ENCODE data around the gene TF.
"Not testable (repeated sequence)": the region's sequence is repeated elsewhere in the genome, so short reads cannot be mapped to it uniquely, and the experiment has no call there.

TF gene

DNA sequence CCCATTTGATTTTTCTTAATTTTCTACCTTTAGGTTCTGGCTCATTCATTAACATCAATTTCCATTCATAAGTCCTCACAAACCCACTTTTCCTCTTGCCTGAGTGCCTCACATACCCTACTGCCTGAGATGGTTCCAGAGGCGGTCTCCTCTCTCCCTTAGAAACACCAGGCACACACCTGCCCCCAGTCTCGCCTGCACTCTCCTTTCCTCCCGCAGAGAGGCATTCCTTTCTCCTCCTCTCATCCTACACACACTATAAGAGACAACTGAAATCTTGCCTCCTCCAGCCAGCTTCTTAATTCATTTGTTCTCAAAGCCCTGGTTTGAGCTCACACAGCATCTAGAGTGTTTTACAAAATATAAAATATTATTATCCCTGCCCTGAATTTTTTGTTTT lies 27.5 kb downstream of the TF start:
- no peaks in the 10 kb centered on the region for H3K4me1 ChIP-seq (ENCODE audit: control insufficient read depth in 1 of 2, insufficient read depth in 2 of 2, low read length in 2 of 2)
- H3K4me3 ChIP-seq (ENCODE audit: low read depth in 1 of 2, low read length in 2 of 2): no peak overlapping the region
- H3K36me3 ChIP-seq (ENCODE audit: control insufficient read depth in 1 of 2, insufficient read depth in 2 of 2, low read length in 2 of 2): no peaks in the 10 kb centered on the region

DNA sequence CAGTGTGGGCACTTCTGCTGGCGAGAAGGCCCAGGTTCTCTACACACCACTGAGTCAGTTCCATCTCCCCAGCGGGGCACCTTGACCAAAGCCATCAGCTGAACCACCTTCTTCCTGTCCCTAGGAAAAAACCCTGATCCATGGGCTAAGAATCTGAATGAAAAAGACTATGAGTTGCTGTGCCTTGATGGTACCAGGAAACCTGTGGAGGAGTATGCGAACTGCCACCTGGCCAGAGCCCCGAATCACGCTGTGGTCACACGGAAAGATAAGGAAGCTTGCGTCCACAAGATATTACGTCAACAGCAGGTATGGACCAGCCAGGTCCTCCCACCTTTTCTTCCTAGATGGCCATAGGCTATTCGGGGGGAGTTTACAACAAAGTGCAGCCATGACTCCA lies 29.1 kb downstream of the TF start:
- Histone ChIP-seq H3K4me1 (ENCODE audit: control insufficient read depth in 1 of 2, insufficient read depth in 2 of 2, low read length in 2 of 2) (no peaks in the 10 kb centered on the region), H3K9me3 (ENCODE audit: control insufficient read depth in 1 of 2, low read length in 2 of 2) (no peaks in the 10 kb centered on the region), H3K27ac (ENCODE audit: low read length) (no peak overlapping the region), H3K36me3 (ENCODE audit: control insufficient read depth in 1 of 2, insufficient read depth in 2 of 2, low read length in 2 of 2) (no peaks in the 10 kb centered on the region), H3K27me3 (ENCODE audit: low read depth, low read length) (no peaks in the 10 kb centered on the region), H3K4me3 (ENCODE audit: low read depth in 1 of 2, low read length in 2 of 2) (no peak overlapping the region)

More for the DNA sequence above, 27.5 kb downstream of the TF start:
- Histone ChIP-seq H3K9me3 (ENCODE audit: control insufficient read depth in 1 of 2, low read length in 2 of 2) (no peaks in the 10 kb centered on the region), H3K27me3 (ENCODE audit: low read depth, low read length) (no peaks in the 10 kb centered on the region), H3K27ac (ENCODE audit: low read length) (no peak overlapping the region)

DNA sequence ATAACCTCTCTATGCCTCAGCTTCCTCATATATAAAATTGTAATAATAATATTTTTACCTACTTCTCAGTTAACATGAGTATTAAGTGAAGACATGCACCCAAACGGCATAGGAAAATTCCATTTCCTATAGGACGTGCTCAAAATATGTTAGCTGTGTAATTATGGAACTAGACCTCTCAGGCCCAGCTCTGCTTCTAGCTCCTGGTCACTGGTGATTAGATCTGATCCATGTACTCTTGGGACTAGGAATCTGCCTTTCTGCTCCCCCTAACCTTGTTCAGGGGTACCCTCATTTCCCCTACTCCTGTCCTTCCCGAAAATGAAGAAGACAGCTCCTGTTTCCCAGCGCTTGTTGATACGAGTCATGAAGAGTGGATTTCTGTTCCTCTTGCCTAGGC lies 29.6 kb downstream of the TF start:
- Histone ChIP-seq H3K27me3 (ENCODE audit: low read depth, low read length) (no peaks in the 10 kb centered on the region), H3K4me1 (ENCODE audit: control insufficient read depth in 1 of 2, insufficient read depth in 2 of 2, low read length in 2 of 2) (no peaks in the 10 kb centered on the region), H3K36me3 (ENCODE audit: control insufficient read depth in 1 of 2, insufficient read depth in 2 of 2, low read length in 2 of 2) (no peaks in the 10 kb centered on the region), H3K9me3 (ENCODE audit: control insufficient read depth in 1 of 2, low read length in 2 of 2) (no peaks in the 10 kb centered on the region), H3K4me3 (ENCODE audit: low read depth in 1 of 2, low read length in 2 of 2) (no peak overlapping the region), H3K27ac (ENCODE audit: low read length) (no peak overlapping the region)

- H3K36me3 ChIP-seq (ENCODE audit: control insufficient read depth in 1 of 2, insufficient read depth in 2 of 2, low read length in 2 of 2): no peaks in the 10 kb centered on the region
- H3K27me3 ChIP-seq (ENCODE audit: low read depth, low read length): no peaks in the 10 kb centered on the region
- no peak overlapping the region for H3K4me3 ChIP-seq (ENCODE audit: low read depth in 1 of 2, low read length in 2 of 2)
- H3K27ac ChIP-seq (ENCODE audit: low read length): no peak overlapping the region
- H3K9me3 ChIP-seq (ENCODE audit: control insufficient read depth in 1 of 2, low read length in 2 of 2): no peaks in the 10 kb centered on the region
- no peaks in the 10 kb centered on the region for H3K4me1 ChIP-seq (ENCODE audit: control insufficient read depth in 1 of 2, insufficient read depth in 2 of 2, low read length in 2 of 2)
Observed at GRCh38 chr3:133776794-133777438, 30.7 kb downstream of the TF start.

DNA sequence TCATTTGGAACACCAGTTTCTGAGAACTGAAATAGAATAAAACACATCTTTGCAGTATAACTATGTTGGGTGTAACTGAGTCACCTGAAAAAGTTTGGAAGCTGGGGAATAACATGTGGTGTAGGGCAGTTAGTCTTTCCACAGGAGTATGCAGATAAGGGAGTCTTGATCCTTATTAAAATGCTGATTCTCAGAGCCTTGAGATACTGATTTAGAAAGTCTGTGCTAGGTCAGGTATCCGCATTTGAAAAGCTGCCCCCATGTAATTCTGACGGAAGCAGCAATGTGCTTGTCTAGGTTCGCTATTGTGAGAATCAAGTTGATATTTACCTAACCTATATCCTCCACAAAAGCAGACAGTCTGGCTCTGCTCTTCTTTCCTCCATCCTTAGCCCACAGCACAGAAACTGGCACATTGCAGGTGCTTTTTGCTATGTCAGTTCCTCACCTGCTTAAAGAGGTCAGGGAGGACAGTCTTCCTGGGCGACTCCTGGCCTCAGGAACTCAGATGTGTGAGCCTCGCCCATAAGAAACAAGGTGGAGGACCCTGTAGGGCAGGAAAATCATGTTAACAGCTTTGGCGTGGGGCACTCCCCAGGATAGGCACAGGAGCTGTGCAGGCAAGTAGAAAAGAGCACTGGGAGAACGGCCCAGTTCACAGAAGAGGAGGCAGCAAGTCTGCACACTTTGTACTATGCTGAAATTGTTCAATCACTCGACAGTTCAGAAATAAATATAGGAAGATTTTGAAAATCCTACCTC lies 31.8 kb downstream of the TF start:
- Histone ChIP-seq H3K4me3 (ENCODE audit: low read depth in 1 of 2, low read length in 2 of 2) (no peak overlapping the region), H3K4me1 (ENCODE audit: control insufficient read depth in 1 of 2, insufficient read depth in 2 of 2, low read length in 2 of 2) (no peaks in the 10 kb centered on the region), H3K9me3 (ENCODE audit: control insufficient read depth in 1 of 2, low read length in 2 of 2) (no peaks in the 10 kb centered on the region), H3K36me3 (ENCODE audit: control insufficient read depth in 1 of 2, insufficient read depth in 2 of 2, low read length in 2 of 2) (no peaks in the 10 kb centered on the region), H3K27me3 (ENCODE audit: low read depth, low read length) (no peaks in the 10 kb centered on the region), H3K27ac (ENCODE audit: low read length) (no peak overlapping the region)

DNA sequence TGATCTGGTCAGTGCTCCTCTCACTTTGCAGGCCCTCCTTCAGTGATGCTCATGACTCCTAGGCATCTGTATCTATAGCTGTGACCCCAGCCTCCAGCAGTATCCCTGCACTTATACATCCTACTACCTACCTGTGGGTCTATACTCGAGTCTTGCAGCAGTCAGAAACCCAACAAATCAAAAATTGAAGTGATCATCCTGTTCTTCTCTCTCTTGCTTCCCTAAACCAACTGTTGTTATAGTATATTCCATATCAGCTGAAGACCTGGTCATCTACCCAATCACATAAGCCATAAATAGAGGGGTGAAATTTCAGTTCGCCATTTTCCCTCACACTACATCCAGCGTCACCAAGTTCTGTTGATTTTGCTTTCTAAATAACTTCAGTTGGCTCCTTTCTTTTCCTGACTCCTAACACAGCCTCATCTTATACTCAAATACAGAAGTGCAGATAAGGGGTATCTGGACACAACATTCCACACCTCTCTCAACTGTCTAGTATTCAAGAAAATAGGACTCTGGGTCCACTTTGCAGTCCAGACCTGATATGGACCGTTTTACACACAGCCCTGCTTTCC lies 33.5 kb downstream of the TF start:
- H3K27ac ChIP-seq (ENCODE audit: low read length): no peak overlapping the region
- no peaks in the 10 kb centered on the region for H3K4me1 ChIP-seq (ENCODE audit: control insufficient read depth in 1 of 2, insufficient read depth in 2 of 2, low read length in 2 of 2)
- H3K9me3 ChIP-seq (ENCODE audit: control insufficient read depth in 1 of 2, low read length in 2 of 2): no peaks in the 10 kb centered on the region
- H3K4me3 ChIP-seq (ENCODE audit: low read depth in 1 of 2, low read length in 2 of 2): no peak overlapping the region
- H3K36me3 ChIP-seq (ENCODE audit: control insufficient read depth in 1 of 2, insufficient read depth in 2 of 2, low read length in 2 of 2): no peaks in the 10 kb centered on the region
- no peaks in the 10 kb centered on the region for H3K27me3 ChIP-seq (ENCODE audit: low read depth, low read length)

DNA sequence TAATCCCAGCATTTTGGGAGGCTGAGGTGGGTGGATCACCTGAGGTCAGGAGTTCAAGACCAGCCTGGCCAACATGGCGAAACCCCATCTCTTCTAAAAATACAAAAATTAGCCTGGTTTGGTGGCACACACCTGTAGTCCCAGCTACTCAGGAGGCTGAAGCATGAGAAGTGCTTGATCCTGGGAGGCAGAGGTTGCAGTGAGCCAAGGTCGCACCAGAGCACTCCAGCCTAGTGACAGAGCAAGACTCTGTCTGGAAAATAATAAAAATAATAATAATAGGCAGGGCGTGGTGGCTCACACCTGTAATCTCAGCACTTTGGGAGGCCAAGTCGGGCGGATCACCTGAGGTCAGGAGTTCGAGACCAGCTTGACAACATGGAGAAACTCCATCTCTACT lies 34.6 kb downstream of the TF start:
- not testable (repeated sequence) for H3K27me3 ChIP-seq (ENCODE audit: low read depth, low read length); H3K27ac ChIP-seq (ENCODE audit: low read length); H3K4me3 ChIP-seq (ENCODE audit: low read depth in 1 of 2, low read length in 2 of 2); H3K4me1 ChIP-seq (ENCODE audit: control insufficient read depth in 1 of 2, insufficient read depth in 2 of 2, low read length in 2 of 2); H3K9me3 ChIP-seq (ENCODE audit: control insufficient read depth in 1 of 2, low read length in 2 of 2); H3K36me3 ChIP-seq (ENCODE audit: control insufficient read depth in 1 of 2, insufficient read depth in 2 of 2, low read length in 2 of 2)

DNA sequence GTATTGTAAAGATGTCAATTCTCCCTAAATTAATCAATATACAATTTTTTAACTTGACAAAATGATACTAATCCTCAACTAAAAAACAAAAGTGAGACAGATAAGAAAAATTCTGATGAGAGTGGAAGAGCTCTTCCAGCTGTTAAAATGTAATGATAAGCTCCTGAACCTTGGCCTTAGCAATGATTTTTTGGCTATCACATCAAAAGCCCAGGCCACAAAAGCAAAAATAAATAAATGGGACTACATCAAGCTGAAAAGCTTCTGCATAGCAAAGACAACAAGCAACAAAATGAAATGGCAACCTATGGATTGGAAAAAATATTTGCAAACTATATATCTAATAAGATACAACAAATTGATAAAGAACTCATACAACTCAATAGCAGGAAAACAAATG lies 35.4 kb downstream of the TF start:
- no peaks in the 10 kb centered on the region for H3K36me3 ChIP-seq (ENCODE audit: control insufficient read depth in 1 of 2, insufficient read depth in 2 of 2, low read length in 2 of 2)
- no peaks in the 10 kb centered on the region for H3K4me1 ChIP-seq (ENCODE audit: control insufficient read depth in 1 of 2, insufficient read depth in 2 of 2, low read length in 2 of 2)
- H3K27me3 ChIP-seq (ENCODE audit: low read depth, low read length): no peaks in the 10 kb centered on the region
- H3K27ac ChIP-seq (ENCODE audit: low read length): no peak overlapping the region
- H3K4me3 ChIP-seq (ENCODE audit: low read depth in 1 of 2, low read length in 2 of 2): no peak overlapping the region
- H3K9me3 ChIP-seq (ENCODE audit: control insufficient read depth in 1 of 2, low read length in 2 of 2): no peaks in the 10 kb centered on the region

DNA sequence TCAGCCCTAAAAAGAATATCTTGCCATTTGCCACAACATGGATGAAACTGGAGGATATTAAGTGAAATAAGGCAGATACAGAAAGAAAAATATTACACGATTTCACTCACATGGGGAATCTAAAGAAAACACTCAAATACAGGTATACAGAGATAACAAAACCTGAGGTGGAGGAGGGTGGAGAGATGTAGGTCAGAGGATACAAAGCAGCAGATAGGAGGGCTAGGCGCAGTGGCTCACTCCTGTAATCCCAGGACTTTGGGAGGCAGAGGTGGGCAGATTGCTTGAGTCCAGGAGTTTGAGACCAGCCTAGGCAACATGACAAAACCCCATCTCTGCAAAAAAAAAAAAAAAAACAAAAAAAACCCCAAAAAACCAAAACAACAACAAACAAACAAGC lies 36.3 kb downstream of the TF start:
- H3K9me3 ChIP-seq (ENCODE audit: control insufficient read depth in 1 of 2, low read length in 2 of 2): no peaks in the 10 kb centered on the region
- H3K27me3 ChIP-seq (ENCODE audit: low read depth, low read length): no peaks in the 10 kb centered on the region
- no peak overlapping the region for H3K27ac ChIP-seq (ENCODE audit: low read length)
- no peak overlapping the region for H3K4me3 ChIP-seq (ENCODE audit: low read depth in 1 of 2, low read length in 2 of 2)
- no peaks in the 10 kb centered on the region for H3K36me3 ChIP-seq (ENCODE audit: control insufficient read depth in 1 of 2, insufficient read depth in 2 of 2, low read length in 2 of 2)
- no peaks in the 10 kb centered on the region for H3K4me1 ChIP-seq (ENCODE audit: control insufficient read depth in 1 of 2, insufficient read depth in 2 of 2, low read length in 2 of 2)

DNA sequence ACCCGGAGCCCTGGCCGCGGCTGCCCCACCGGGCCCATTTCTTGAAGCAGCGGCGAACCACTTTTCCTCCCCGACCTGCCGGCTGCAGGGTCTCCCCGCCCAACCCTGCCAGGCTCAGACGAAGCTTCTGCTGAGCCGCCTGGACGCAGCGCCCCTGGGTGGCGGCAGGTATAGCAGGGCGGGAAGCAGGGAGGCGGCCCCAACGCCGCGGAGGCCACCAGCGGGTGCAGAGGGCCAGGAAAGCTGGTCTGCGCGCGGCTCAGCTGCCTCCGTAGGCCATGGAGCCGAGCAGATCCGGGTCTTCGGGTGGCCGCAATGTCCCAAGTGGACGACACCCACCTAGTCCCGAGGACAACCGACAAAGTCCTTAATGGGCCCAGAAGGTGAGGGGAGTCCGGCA lies 37.6 kb downstream of the TF start:
- Histone ChIP-seq H3K27ac (ENCODE audit: low read length) (no peak overlapping the region), H3K4me1 (ENCODE audit: control insufficient read depth in 1 of 2, insufficient read depth in 2 of 2, low read length in 2 of 2) (no peaks in the 10 kb centered on the region), H3K36me3 (ENCODE audit: control insufficient read depth in 1 of 2, insufficient read depth in 2 of 2, low read length in 2 of 2) (no peaks in the 10 kb centered on the region), H3K4me3 (ENCODE audit: low read depth in 1 of 2, low read length in 2 of 2) (no peak overlapping the region), H3K27me3 (ENCODE audit: low read depth, low read length) (no peaks in the 10 kb centered on the region), H3K9me3 (ENCODE audit: control insufficient read depth in 1 of 2, low read length in 2 of 2) (no peaks in the 10 kb centered on the region)

DNA sequence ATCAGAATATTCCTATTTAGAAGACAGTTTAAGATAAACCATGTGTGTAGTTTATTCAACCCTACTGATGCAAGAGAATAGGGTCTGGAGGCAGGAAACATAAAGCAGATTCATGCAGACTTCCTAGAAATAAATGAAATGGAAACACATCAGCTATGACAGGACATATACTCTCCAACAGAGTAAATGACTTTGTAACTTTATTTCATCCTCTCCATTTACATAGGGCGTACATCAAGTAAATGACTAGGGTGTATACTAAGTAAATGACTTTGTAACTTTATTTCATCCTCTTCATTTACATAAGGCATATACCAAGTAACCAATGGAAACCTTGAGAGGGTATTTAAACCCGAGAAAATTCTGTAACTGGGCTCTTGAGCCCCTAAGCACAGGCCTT lies 41.8 kb downstream of the TF start:
- no peak overlapping the region for H3K27ac ChIP-seq (ENCODE audit: low read length)

More for the DNA sequence above, 41.8 kb downstream of the TF start:
- Histone ChIP-seq H3K36me3 (ENCODE audit: control insufficient read depth in 1 of 2, insufficient read depth in 2 of 2, low read length in 2 of 2) (no peaks in the 10 kb centered on the region), H3K4me1 (ENCODE audit: control insufficient read depth in 1 of 2, insufficient read depth in 2 of 2, low read length in 2 of 2) (no peaks in the 10 kb centered on the region), H3K4me3 (ENCODE audit: low read depth in 1 of 2, low read length in 2 of 2) (no peak overlapping the region), H3K9me3 (ENCODE audit: control insufficient read depth in 1 of 2, low read length in 2 of 2) (no peaks in the 10 kb centered on the region), H3K27me3 (ENCODE audit: low read depth, low read length) (no peaks in the 10 kb centered on the region)

Measured in muscle layer of duodenum (tissue), 2 donors.